ENCODE data around the gene FGF14. TPM values are rescaled to one million over a fixed set of nuclear protein-coding genes. Genes with fewer than 3 reads are reported as not detected.

The FGF14 gene
- total RNA-seq, 4 donors from 2014 or later, result under 0.01 to 2.4 (median 0.99) TPM

DNA sequence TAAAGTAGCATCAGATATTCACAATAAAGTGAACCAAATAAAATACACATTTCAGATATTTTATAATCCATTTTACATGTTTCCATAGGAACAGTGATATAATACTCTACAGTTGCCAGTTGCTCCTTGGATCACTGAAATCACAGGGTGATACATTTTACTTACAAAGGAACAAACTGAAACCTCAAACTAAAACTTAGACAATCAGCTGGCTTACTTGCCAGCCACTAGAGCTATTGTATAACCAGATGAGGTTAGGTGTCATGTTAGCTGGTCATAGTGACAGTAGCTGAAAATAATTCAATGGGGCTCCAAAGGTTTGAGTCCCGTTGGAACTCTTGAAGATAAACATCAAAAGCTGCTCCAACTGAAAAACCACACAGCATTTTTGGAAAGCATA, 674.7 kb downstream of the FGF14 start:
- intact Hi-C loops (cut with DNase I; ENCODE audit: low total_unique reads), result no loop called here
- H3K9me3 ChIP-seq, result no peaks in the 10 kb centered on the region
- H3K4me3 ChIP-seq, result no peak overlapping the region
- in situ Hi-C loops (cut with MboI; ENCODE audit: low pct_ligation_motif_present in 1 of 4, low pct_unique_long_range_greater_than_20kb in 1 of 4, low sequenced_read_pairs in 3 of 4), result no loop called here
- TF ChIP-seq, protein P1, sequence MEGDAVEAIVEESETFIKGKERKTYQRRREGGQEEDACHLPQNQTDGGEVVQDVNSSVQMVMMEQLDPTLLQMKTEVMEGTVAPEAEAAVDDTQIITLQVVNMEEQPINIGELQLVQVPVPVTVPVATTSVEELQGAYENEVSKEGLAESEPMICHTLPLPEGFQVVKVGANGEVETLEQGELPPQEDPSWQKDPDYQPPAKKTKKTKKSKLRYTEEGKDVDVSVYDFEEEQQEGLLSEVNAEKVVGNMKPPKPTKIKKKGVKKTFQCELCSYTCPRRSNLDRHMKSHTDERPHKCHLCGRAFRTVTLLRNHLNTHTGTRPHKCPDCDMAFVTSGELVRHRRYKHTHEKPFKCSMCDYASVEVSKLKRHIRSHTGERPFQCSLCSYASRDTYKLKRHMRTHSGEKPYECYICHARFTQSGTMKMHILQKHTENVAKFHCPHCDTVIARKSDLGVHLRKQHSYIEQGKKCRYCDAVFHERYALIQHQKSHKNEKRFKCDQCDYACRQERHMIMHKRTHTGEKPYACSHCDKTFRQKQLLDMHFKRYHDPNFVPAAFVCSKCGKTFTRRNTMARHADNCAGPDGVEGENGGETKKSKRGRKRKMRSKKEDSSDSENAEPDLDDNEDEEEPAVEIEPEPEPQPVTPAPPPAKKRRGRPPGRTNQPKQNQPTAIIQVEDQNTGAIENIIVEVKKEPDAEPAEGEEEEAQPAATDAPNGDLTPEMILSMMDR (IDR thresholded peaks at IDR 0.05), result no peak
- TF ChIP-seq EP300 (IDR thresholded peaks at IDR 0.05; ENCODE audit: low read depth), result no peak
- no peak for TF ChIP-seq POLR2A (IDR thresholded peaks at IDR 0.05)
- no peak for TF ChIP-seq POLR2AphosphoS5 (IDR thresholded peaks at IDR 0.05)
- no peaks in the 10 kb centered on the region for H3K4me1 ChIP-seq
- no peaks in the 10 kb centered on the region for H3K27me3 ChIP-seq
- no peak overlapping the region for H3K27ac ChIP-seq
- DNase-seq, result no peak
- H3K36me3 ChIP-seq, result no peaks in the 10 kb centered on the region
- 48 to 60% methylated on average over 1 of the region's 1 CpG for WGBS, 2 donors (ENCODE audit: low coverage in 1 of 2)

DNA sequence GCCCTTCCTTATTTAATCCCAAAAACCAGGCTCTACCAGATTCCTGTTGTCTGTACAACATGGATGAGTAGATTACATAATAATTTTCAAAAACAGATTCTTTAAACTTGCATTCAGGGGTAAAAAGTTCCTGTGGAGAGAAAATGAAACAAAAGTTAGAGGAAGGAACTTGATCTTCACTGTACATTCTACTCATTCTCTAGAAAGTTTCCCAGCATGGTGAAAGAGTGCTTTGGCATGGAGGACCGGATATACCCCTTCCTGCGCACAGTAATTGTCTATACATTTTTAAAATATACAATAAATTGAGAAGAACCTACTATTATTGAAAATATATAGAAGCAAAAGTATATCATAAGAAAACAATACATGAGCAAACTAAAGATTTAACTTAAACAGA, 675.2 kb downstream of the FGF14 start:
- in situ Hi-C loops (cut with MboI; ENCODE audit: low pct_ligation_motif_present in 1 of 4, low pct_unique_long_range_greater_than_20kb in 1 of 4, low sequenced_read_pairs in 3 of 4), result no loop called here
- Histone ChIP-seq H3K4me1 (no peaks in the 10 kb centered on the region), H3K9me3 (no peaks in the 10 kb centered on the region), H3K4me3 (no peak overlapping the region), H3K27ac (no peak overlapping the region), H3K27me3 (no peaks in the 10 kb centered on the region), H3K36me3 (no peaks in the 10 kb centered on the region)
- intact Hi-C loops (cut with DNase I; ENCODE audit: low total_unique reads), result no loop called here
- no peak for DNase-seq
- 72 to 91% methylated on average over 2 of the region's 2 CpGs for WGBS, 2 donors (ENCODE audit: low coverage in 1 of 2)
- TF ChIP-seq POLR2A (IDR thresholded peaks at IDR 0.05), result no peak
- TF ChIP-seq EP300 (IDR thresholded peaks at IDR 0.05; ENCODE audit: low read depth), result no peak
- TF ChIP-seq, protein P1 (IDR thresholded peaks at IDR 0.05), result no peak
- no peak for TF ChIP-seq POLR2AphosphoS5 (IDR thresholded peaks at IDR 0.05)

- no peak for DNase-seq
- no peaks in the 10 kb centered on the region for H3K4me1 ChIP-seq
- 72 to 90% methylated on average over 3 of the region's 3 CpGs for WGBS, 2 donors (ENCODE audit: low coverage in 1 of 2)
- no peaks in the 10 kb centered on the region for H3K36me3 ChIP-seq
- no peaks in the 10 kb centered on the region for H3K9me3 ChIP-seq
- no peak overlapping the region for H3K27ac ChIP-seq
- in situ Hi-C loops (cut with MboI; ENCODE audit: low pct_ligation_motif_present in 1 of 4, low pct_unique_long_range_greater_than_20kb in 1 of 4, low sequenced_read_pairs in 3 of 4), result no loop called here
- intact Hi-C loops (cut with DNase I; ENCODE audit: low total_unique reads), result no loop called here
- TF ChIP-seq, protein P1 (IDR thresholded peaks at IDR 0.05), result no peak
- TF ChIP-seq POLR2AphosphoS5 (IDR thresholded peaks at IDR 0.05) (no peak), POLR2A (IDR thresholded peaks at IDR 0.05) (no peak)
- H3K27me3 ChIP-seq, result no peaks in the 10 kb centered on the region
- H3K4me3 ChIP-seq, result no peak overlapping the region
These were observed 683.4 kb downstream of the FGF14 start for GRCh38 chr13:101718496-101718895.

DNA sequence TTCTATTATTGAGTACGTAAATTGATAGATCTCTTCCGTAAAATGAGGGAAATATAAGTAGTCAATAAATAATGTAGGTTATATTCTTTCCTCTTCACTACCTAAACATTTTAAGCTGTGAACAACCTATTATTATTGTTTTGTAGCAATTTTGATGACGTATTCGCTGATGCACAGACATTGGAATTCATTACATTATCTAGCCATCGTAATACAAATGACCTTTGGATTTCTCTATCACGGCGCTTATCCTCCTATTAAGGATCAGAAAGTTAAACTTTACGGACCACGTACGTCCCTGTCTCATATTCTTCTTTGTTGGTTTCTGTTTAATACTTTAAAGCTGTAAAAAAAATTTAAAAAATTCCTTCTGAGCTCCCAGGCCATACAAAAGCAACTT, 684.5 kb downstream of the FGF14 start:
- Histone ChIP-seq H3K9me3 (no peaks in the 10 kb centered on the region), H3K4me3 (no peak overlapping the region), H3K27me3 (no peaks in the 10 kb centered on the region), H3K36me3 (no peaks in the 10 kb centered on the region), H3K27ac (no peak overlapping the region), H3K4me1 (no peaks in the 10 kb centered on the region)
- no peak for TF ChIP-seq POLR2A (IDR thresholded peaks at IDR 0.05)
- in situ Hi-C loops (cut with MboI; ENCODE audit: low pct_ligation_motif_present in 1 of 4, low pct_unique_long_range_greater_than_20kb in 1 of 4, low sequenced_read_pairs in 3 of 4), result no loop called here
- no peak for DNase-seq
- intact Hi-C loops (cut with DNase I; ENCODE audit: low total_unique reads), result no loop called here
- whole genome bisulfite sequencing, 2 donors (ENCODE audit: low coverage in 1 of 2), result 80 to 85% methylated on average over 10 of the region's 10 CpGs

DNA sequence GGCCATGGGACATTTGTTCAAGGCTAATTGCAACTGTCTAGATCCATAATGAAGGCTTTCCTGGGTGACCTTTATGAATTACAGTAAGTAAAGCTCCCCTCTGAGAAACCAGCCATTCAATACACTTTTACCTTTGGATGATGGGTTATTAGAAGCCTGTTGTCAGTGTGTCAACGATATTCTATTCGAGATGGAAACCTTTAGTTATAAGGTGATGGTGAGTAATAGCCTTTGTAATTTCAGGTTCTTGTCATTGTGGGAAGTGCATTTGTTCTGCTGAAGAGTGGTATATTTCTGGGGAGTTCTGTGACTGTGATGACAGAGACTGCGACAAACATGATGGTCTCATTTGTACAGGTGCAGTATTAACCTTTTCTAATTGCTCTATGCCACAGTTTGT, 687.7 kb downstream of the FGF14 start:
- intact Hi-C loops (cut with DNase I; ENCODE audit: low total_unique reads) (no loop called here), in situ Hi-C loops (cut with MboI; ENCODE audit: low pct_ligation_motif_present in 1 of 4, low pct_unique_long_range_greater_than_20kb in 1 of 4, low sequenced_read_pairs in 3 of 4) (no loop called here)
- Histone ChIP-seq H3K27ac (no peak overlapping the region), H3K27me3 (no peaks in the 10 kb centered on the region), H3K9me3 (no peaks in the 10 kb centered on the region), H3K4me3 (no peak overlapping the region), H3K36me3 (no peaks in the 10 kb centered on the region), H3K4me1 (no peaks in the 10 kb centered on the region)
- TF ChIP-seq, protein P1 (IDR thresholded peaks at IDR 0.05), result no peak
- TF ChIP-seq POLR2A (IDR thresholded peaks at IDR 0.05) (no peak), EP300 (IDR thresholded peaks at IDR 0.05; ENCODE audit: low read depth) (no peak), POLR2AphosphoS5 (IDR thresholded peaks at IDR 0.05) (no peak)
- no peak for DNase-seq
- WGBS, 2 donors (ENCODE audit: low coverage in 1 of 2), result 90 to 96% methylated on average over 3 of the region's 3 CpGs
